ENCODE results near the gene NECAP2. TPM values are rescaled to one million over a fixed set of nuclear protein-coding genes. Genes with fewer than 3 reads are reported as not detected.
"Not testable (repeated sequence)": the region's sequence is repeated elsewhere in the genome, so short reads cannot be mapped to it uniquely, and the experiment has no call there.

Gene NECAP2
- total RNA-seq, 1 donor from 2014 or later = 43.2 TPM

DNA sequence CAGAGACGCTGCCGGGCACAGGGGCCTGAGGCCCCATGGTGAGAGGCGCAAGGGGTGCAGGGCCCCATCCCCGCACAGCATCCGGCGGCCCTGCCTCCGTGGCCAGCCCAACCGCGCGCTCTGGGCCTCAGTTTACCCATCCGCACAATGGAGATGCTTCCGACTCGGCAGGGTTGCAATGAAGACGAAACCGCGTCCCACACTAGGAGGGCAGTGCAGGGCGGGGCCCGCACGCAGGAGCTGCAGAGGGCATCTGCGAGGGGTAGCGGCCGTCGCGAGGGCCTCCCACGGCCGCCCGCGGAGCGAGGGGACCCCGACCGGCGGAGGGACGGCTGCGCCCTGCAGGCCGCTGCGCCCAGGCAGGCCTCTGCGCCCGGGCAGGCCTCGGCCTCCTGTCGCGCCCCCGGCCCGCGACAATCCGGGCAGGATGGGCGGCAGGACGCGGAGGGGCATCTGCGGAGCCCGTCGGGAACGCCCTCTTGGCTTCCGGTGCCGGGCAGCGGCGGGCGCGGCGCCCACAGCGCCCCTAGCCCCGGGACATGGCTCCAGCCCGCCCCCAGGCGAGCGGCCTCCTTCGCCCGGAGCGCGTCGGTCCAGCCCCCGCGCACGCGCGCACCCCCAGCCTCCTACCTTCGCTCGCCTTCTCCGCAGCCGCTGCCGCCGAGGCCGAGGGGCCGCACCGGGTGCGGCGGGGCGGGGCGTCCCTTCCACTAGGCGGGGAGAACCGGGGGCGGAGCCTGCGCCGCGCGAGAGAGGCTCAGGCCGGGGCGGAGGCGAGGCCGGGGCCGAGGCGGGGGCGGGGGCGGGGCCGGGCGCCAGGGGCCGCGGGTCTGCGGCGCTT, 58.3 kb downstream of the NECAP2 start:
- no peaks in the 10 kb centered on the region for H3K36me3 Mint-ChIP-seq (ENCODE audit: insufficient read depth)
- H3K27ac Mint-ChIP-seq = peak overlapping the region; percentile 37
- DNase-seq (ENCODE audit: low spot score, unreplicated experiment) = peak; percentile 91
- no peaks in the 10 kb centered on the region for H3K27me3 Mint-ChIP-seq
- peak overlapping the region; percentile 79 for H3K4me3 Mint-ChIP-seq (ENCODE audit: low read depth)
- no peaks in the 10 kb centered on the region for H3K9me3 Mint-ChIP-seq (ENCODE audit: low read depth)
- H3K4me1 Mint-ChIP-seq (ENCODE audit: low read depth) = peaks cover 3% of the 10 kb centered on the region
- TF ChIP-seq, protein P1, sequence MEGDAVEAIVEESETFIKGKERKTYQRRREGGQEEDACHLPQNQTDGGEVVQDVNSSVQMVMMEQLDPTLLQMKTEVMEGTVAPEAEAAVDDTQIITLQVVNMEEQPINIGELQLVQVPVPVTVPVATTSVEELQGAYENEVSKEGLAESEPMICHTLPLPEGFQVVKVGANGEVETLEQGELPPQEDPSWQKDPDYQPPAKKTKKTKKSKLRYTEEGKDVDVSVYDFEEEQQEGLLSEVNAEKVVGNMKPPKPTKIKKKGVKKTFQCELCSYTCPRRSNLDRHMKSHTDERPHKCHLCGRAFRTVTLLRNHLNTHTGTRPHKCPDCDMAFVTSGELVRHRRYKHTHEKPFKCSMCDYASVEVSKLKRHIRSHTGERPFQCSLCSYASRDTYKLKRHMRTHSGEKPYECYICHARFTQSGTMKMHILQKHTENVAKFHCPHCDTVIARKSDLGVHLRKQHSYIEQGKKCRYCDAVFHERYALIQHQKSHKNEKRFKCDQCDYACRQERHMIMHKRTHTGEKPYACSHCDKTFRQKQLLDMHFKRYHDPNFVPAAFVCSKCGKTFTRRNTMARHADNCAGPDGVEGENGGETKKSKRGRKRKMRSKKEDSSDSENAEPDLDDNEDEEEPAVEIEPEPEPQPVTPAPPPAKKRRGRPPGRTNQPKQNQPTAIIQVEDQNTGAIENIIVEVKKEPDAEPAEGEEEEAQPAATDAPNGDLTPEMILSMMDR (IDR thresholded peaks at IDR 0.05; ENCODE audit: unreplicated experiment) = peak; percentile 31

DNA sequence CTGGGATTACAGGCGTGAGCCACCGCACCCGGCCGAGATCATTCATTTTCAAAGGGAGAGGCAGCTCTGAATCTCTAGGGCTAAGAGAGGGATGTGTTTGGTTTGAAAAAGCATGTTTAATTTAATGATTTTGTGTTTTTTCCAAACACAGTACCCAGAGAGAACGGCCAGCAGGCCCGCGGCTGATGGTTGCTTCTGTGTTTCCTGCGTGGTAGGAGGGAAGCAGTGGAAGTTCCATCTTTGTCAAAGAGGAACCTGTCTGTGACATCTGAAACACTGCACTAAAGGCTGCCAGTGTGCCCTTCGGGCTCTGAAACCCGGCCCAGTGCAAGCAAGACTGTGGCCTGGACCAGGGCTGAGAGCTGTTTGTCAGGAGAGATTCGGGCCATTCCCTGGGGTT, 59.9 kb downstream of the NECAP2 start:
- H3K4me3 Mint-ChIP-seq (ENCODE audit: low read depth) = peak overlapping the region; percentile 79
- not testable (repeated sequence) for H3K36me3 Mint-ChIP-seq (ENCODE audit: insufficient read depth)

DNA sequence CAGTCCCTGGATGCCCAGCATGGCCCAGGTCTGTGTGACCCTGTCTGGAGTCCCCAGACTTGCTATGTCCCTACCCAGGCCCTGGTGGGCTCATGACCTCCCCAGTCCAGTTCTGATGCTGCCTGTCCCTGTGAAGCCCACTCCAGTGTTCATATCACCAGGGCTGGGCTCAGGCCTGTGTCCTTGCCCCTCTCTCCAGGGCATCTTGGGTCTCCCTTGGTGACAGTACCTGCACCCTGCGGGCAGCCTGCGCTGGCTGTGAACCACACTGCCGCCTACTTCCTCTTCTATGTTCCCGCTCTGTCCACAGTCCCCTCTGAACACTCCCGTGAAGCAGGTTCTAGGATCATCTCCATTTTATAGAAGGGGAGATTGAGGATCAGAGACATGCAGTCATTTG, 60.5 kb downstream of the NECAP2 start:
- H3K36me3 Mint-ChIP-seq (ENCODE audit: insufficient read depth); H3K4me1 Mint-ChIP-seq (ENCODE audit: low read depth); H3K27me3 Mint-ChIP-seq; DNase-seq (ENCODE audit: low spot score, unreplicated experiment); H3K9me3 Mint-ChIP-seq (ENCODE audit: low read depth); H3K4me3 Mint-ChIP-seq (ENCODE audit: low read depth): not testable (repeated sequence)
- peak overlapping the region; percentile 87 for H3K27ac Mint-ChIP-seq

More for the DNA sequence above, 59.9 kb downstream of the NECAP2 start:
- DNase-seq (ENCODE audit: low spot score, unreplicated experiment); H3K4me1 Mint-ChIP-seq (ENCODE audit: low read depth); H3K9me3 Mint-ChIP-seq (ENCODE audit: low read depth); H3K27me3 Mint-ChIP-seq; H3K27ac Mint-ChIP-seq: not testable (repeated sequence)

DNA sequence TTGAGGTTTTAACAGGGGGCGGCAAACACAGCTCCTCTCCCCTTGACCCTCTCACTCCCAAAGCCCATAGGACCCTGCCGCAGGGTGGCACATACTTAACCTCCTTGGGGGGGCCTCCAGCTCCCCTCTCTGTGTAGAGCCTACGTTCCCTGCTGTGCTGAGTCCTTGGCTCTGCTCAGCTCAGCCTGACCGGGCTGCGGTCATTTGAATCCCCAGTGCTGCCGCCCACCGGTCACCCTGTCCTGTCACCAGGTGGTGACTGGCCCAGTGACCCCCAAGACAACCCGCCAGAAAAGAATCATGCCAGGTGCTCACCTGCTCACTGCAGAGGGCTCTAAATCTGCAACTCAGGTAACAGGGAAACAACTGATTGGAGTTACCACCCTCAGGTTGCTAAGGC, 60.9 kb downstream of the NECAP2 start:
- Mint-ChIP-seq H3K27ac (peak overlapping the region; percentile 59), H3K4me3 (ENCODE audit: low read depth) (peak overlapping the region; percentile 16)
- DNase-seq (ENCODE audit: low spot score, unreplicated experiment); H3K4me1 Mint-ChIP-seq (ENCODE audit: low read depth); H3K27me3 Mint-ChIP-seq; H3K36me3 Mint-ChIP-seq (ENCODE audit: insufficient read depth); H3K9me3 Mint-ChIP-seq (ENCODE audit: low read depth): not testable (repeated sequence)

DNA sequence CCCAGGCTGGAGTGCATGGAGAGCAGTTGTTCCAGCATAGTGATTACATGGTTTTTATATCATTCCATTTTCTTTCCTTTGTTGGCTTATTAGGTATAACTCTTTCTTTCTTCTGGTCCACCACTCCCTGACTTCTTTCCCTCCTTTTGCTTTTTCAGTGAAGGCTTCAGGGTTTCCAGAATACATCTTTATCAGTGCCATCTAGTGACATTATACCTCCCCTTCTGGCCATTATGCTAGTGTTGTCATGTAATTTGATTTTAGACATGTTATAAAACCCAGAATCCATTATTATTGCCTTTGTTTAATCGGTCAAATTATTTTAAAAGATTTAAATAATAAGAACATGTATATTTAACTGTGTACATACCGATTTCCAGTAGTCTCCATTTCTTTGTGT, 63.0 kb downstream of the NECAP2 start:
- no peak overlapping the region for H3K27ac Mint-ChIP-seq
- no peak for DNase-seq (ENCODE audit: low spot score, unreplicated experiment)
- H3K36me3 Mint-ChIP-seq (ENCODE audit: insufficient read depth) = no peaks in the 10 kb centered on the region
- no peaks in the 10 kb centered on the region for H3K9me3 Mint-ChIP-seq (ENCODE audit: low read depth)
- no peaks in the 10 kb centered on the region for H3K27me3 Mint-ChIP-seq
- peaks cover 1% of the 10 kb centered on the region for H3K4me1 Mint-ChIP-seq (ENCODE audit: low read depth)
- TF ChIP-seq, protein P1 (IDR thresholded peaks at IDR 0.05; ENCODE audit: unreplicated experiment) = no peak
- H3K4me3 Mint-ChIP-seq (ENCODE audit: low read depth) = no peak overlapping the region

DNA sequence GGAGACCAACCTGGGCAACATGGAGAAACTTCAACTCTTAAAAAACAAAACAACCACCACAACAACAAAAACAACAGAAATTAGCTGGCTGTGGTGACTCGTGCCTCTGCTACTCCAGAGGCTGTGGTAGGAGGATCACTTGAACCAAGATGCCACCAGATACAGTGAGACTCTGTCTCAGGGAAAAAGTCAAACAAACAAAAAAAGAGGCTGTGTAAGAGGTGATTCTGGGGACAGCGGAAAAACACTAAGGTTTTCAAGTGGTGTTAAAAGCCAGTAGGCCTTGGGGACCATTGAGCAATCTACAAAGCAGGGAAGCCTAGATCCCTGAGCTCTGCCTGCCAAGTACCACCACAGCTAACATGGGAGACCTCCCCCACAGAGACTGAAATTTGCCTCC, 65.3 kb downstream of the NECAP2 start:
- H3K4me3 Mint-ChIP-seq (ENCODE audit: low read depth); H3K27me3 Mint-ChIP-seq; H3K36me3 Mint-ChIP-seq (ENCODE audit: insufficient read depth); H3K27ac Mint-ChIP-seq; H3K4me1 Mint-ChIP-seq (ENCODE audit: low read depth); H3K9me3 Mint-ChIP-seq (ENCODE audit: low read depth); DNase-seq (ENCODE audit: low spot score, unreplicated experiment): not testable (repeated sequence)

DNA sequence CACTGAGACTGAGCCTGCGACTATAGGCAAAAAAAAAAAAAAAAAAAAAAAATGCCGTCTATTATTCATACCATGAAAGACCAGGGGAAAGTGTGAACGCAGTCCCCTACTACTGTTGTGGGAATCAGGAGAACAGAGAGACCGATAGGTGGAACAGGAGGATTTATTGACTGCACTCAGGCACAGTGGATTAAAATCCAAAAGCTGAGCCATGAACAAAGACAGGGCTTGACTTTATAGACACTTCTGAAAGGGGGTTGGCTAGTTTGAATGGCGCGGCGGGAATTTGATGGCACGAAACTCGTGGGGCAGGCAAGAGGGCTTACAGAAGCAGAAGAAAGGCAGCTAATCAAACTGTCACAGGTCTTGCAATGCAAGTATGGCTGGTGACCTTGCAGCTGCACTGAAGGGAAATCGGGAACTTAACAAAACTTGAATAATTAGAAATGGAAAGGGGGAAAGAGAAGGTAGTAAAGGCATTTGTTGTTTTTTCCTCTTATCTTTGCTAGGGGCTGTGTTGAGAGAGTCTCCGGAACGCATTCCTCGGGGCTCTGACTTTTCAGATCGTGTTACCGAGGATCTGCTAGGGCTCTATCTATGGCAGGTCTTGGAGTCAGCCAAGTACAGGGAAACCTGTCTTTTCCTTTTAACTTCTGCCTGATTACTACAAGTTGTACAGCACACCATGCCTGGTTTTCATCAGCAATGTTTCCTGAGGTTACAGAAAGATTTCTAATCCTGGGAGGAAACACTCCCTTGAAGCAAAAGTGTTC, 66.0 kb downstream of the NECAP2 start:
- DNase-seq (ENCODE audit: low spot score, unreplicated experiment); H3K9me3 Mint-ChIP-seq (ENCODE audit: low read depth); H3K4me1 Mint-ChIP-seq (ENCODE audit: low read depth); H3K27me3 Mint-ChIP-seq; H3K4me3 Mint-ChIP-seq (ENCODE audit: low read depth); H3K27ac Mint-ChIP-seq; H3K36me3 Mint-ChIP-seq (ENCODE audit: insufficient read depth): not testable (repeated sequence)

DNA sequence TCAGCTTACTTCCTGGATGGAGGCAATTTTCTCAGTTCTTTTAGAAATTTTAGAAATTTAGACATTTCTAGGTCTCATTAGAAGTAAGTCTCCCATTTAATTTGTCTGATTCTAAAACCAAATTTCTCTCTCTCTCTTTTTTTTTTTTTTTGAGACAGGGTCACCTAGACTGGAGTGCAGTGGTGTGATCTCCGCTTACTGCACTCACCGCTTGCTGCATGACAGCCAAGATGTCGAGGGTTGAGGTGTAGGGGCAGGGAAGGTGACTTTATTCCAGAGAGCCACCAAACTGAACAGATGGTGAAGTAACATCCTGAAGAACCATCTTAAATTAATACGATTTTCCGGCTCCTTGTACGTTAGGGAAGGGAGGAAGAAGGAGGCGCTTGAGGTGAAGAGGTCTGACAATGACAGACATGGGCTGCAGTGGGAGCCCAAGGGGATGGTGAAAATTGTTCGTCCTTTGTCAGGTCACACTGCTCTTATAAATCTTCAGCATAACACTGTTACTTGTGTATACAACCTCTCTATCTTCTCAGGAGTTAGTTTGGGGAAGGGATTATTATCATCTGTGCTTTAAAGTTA, 68.4 kb downstream of the NECAP2 start:
- H3K4me3 Mint-ChIP-seq (ENCODE audit: low read depth); H3K27ac Mint-ChIP-seq; H3K36me3 Mint-ChIP-seq (ENCODE audit: insufficient read depth); DNase-seq (ENCODE audit: low spot score, unreplicated experiment); H3K27me3 Mint-ChIP-seq; H3K4me1 Mint-ChIP-seq (ENCODE audit: low read depth); H3K9me3 Mint-ChIP-seq (ENCODE audit: low read depth): not testable (repeated sequence)

Measured in progenitor cell of endocrine pancreas (in vitro differentiated cells).